Pulmonary artery endothelial cell (primary cell): Measurements from ENCODE around the gene SOX18. TPM values are rescaled to one million over a fixed set of nuclear protein-coding genes. Genes with fewer than 3 reads are reported as not detected.

Experiments
- DNase-seq: peaks from one replicate; pipeline ENCODE4 v3.0.0-alpha.2; 2011; ENCODE audit warnings: low read depth, low spot score
- total RNA-seq: library from RNA; depleted of rRNA; stranded (reverse); fragments of >200 nt; gene quantifications from 2 replicates; pipeline ENCODE4 v1.2.3, GENCODE V29; 2014

SOX18 gene
- total RNA-seq, 1 donor from 2014 or later: 27.3 TPM

GRCh38 chr20:64069209-64069613 is 19.8 kb upstream of the SOX18 start:
- no peak for DNase-seq

- DNase-seq: no peak
Observed at GRCh38 chr20:64068386-64069208, 19.2 kb upstream of the SOX18 start.

GRCh38 chr20:64067733-64068307 is 18.4 kb upstream of the SOX18 start:
- DNase-seq: no peak

- no peak for DNase-seq
Observed at GRCh38 chr20:64067005-64067632, 17.7 kb upstream of the SOX18 start.

GRCh38 chr20:64065974-64066343 is 16.5 kb upstream of the SOX18 start:
- DNase-seq: no peak

- no peak for DNase-seq
Observed at GRCh38 chr20:64065062-64065973, 15.9 kb upstream of the SOX18 start.

- DNase-seq: no peak
Observed at GRCh38 chr20:64064145-64064698, 14.8 kb upstream of the SOX18 start.

GRCh38 chr20:64063389-64064144 is 14.1 kb upstream of the SOX18 start:
- DNase-seq: no peak

GRCh38 chr20:64062596-64063388 is 13.4 kb upstream of the SOX18 start, which contains the start of gene TCEA2:
TCEA2 (plus strand) TSS chr20:64063198; CDS start chr20:64063313, 115 bp downstream.
- peak; percentile 89 for DNase-seq

GRCh38 chr20:64062276-64062595 is 12.8 kb upstream of the SOX18 start:
- DNase-seq: no peak

- DNase-seq: no peak
Observed at GRCh38 chr20:64058536-64058935, 9.1 kb upstream of the SOX18 start.

- DNase-seq: no peak
Observed at GRCh38 chr20:64057628-64058498, 8.4 kb upstream of the SOX18 start.

- no peak for DNase-seq
Observed at GRCh38 chr20:64056889-64057627, 7.6 kb upstream of the SOX18 start.

GRCh38 chr20:64056639-64056888 is 7.1 kb upstream of the SOX18 start:
- no peak for DNase-seq

- DNase-seq: peak; percentile 63
Observed at GRCh38 chr20:64055893-64056638, 6.6 kb upstream of the SOX18 start.

GRCh38 chr20:64055396-64055892 is 6.0 kb upstream of the SOX18 start:
- DNase-seq: no peak
